SK-N-SH (cell line): ENCODE measurements around the gene MAPK14. TPM values are rescaled to one million over a fixed set of nuclear protein-coding genes. Genes with fewer than 3 reads are reported as not detected.

Experiments
- CTCF ChIA-PET: fragments of 300-600, 350-600 bp; formaldehyde crosslinking; extraction: SDS; loops from one replicate; lab custom pipeline; 2021; lab: Yijun Ruan, JAX
- POLR2A ChIA-PET: fragments of 350-600 bp; sonication (Branson Sonifier 250); formaldehyde crosslinking; extraction: SDS; loops from one replicate; lab custom pipeline; 2020; ENCODE audit warnings: antibody characterized with exemption, inconsistent platforms; lab: Yijun Ruan, JAX
- DNase-seq: peaks from one replicate; pipeline ENCODE4 v3.0.0; 2012
- H2AFZ ChIP-seq: fragments of 200-600 bp; sonication (generic); 2 replicates; pipeline ENCODE4 v1.8.1; 2016; ENCODE audit warnings: antibody characterized with exemption, mild to moderate bottlenecking, low read depth
- H3F3A ChIP-seq: fragments of 200-600 bp; sonication (generic); replicated peaks from 2 replicates; pipeline ENCODE3; 2016; ENCODE audit warnings: antibody characterized with exemption, mild to moderate bottlenecking; ENCODE audit not compliant: insufficient read depth
- H3K27ac ChIP-seq, 2 experiments: fragments of 200-500 bp in 1 of 2; fragments of 200-600 bp in 1 of 2; sonication (Bioruptor generic) in 1 of 2; sonication (generic), shearing (Covaris generic) in 1 of 2; 2 replicates each; pipeline versions ENCODE4 v1.5.1 to v1.6.1; 2014 to 2016; ENCODE audit warnings: low read depth in 2 of 2, inconsistent platforms in 1 of 2, low read length in 1 of 2, mild to moderate bottlenecking in 1 of 2, mixed read lengths in 1 of 2
- H3K27me3 ChIP-seq: fragments of 200-600 bp; sonication (generic), shearing (Covaris generic); 2 replicates; pipeline ENCODE4 v1.6.1; 2016; ENCODE audit warnings: mixed run types; ENCODE audit not compliant: insufficient read depth
- H3K36me3 ChIP-seq, 2 experiments: fragments of 200-500 bp in 1 of 2; fragments of 200-600 bp in 1 of 2; sonication (Bioruptor generic) in 1 of 2; sonication (generic) in 1 of 2; replicated peaks in 1 of 2; 2 replicates each; pipeline versions ENCODE3 to v1.5.1; 2014 to 2016; ENCODE audit warnings: low read length in 1 of 2, mild to moderate bottlenecking in 1 of 2; ENCODE audit not compliant: insufficient read depth in 2 of 2, control insufficient read depth in 1 of 2
- H3K4me1 ChIP-seq, 2 experiments: fragments of 200-500 bp in 1 of 2; fragments of 200-600 bp in 1 of 2; sonication (Bioruptor generic) in 1 of 2; sonication (generic), shearing (Covaris generic) in 1 of 2; 2 replicates each; pipeline versions ENCODE4 v1.5.1 to v1.6.1; 2014 to 2016; ENCODE audit warnings: low read depth in 1 of 2, low read length in 1 of 2, mixed run types in 1 of 2; ENCODE audit not compliant: insufficient read depth in 2 of 2, control insufficient read depth in 1 of 2
- H3K4me2 ChIP-seq: fragments of 200-600 bp; sonication (generic), shearing (Covaris generic); 2 replicates; pipeline ENCODE4 v1.6.1; 2017; ENCODE audit warnings: mixed run types
- H3K4me3 ChIP-seq, 2 experiments: fragments of 200-500 bp in 1 of 2; fragments of 200-600 bp in 1 of 2; sonication (Bioruptor generic) in 1 of 2; sonication (generic), shearing (Covaris generic) in 1 of 2; 2 replicates each; pipeline versions ENCODE4 v1.5.1 to v1.8.1; 2014 to 2016; ENCODE audit warnings: low read depth in 2 of 2, inconsistent platforms in 1 of 2, low read length in 1 of 2, mild to moderate bottlenecking in 1 of 2, mixed read lengths in 1 of 2, moderate library complexity in 1 of 2
- H3K79me2 ChIP-seq: fragments of 200-600 bp; sonication (generic); 2 replicates; pipeline ENCODE4 v1.8.1; 2017; ENCODE audit warnings: mild to moderate bottlenecking; ENCODE audit not compliant: insufficient read depth
- H3K9ac ChIP-seq: fragments of 200-600 bp; sonication (generic); 2 replicates; pipeline ENCODE4 v1.6.1; 2017; ENCODE audit warnings: mixed run types
- H3K9me2 ChIP-seq: fragments of 200-600 bp; sonication (generic); 2 replicates; pipeline ENCODE4 v1.6.1; 2017; ENCODE audit warnings: mixed run types
- H3K9me3 ChIP-seq: fragments of 200-600 bp; sonication (generic); 2 replicates; pipeline ENCODE4 v1.6.1; 2017; ENCODE audit warnings: mixed run types, mild to moderate bottlenecking, moderate library complexity
- H4K20me1 ChIP-seq: fragments of 200-600 bp; sonication (generic); 2 replicates; pipeline ENCODE4 v1.6.1; 2017; ENCODE audit warnings: mild to moderate bottlenecking, mixed run types; ENCODE audit not compliant: insufficient read depth
- CTCF ChIP-seq: fragments of 200-600 bp; sonication (generic); IDR thresholded peaks from 2 replicates; pipeline ENCODE4 v1.6.1; 2017; ENCODE audit warnings: antibody characterized with exemption, mild to moderate bottlenecking, moderate library complexity
- ELF1 ChIP-seq: IDR thresholded peaks from 2 replicates; pipeline ENCODE4 v1.4.0; 2012
- EP300 ChIP-seq, 2 experiments: IDR thresholded peaks; 2 replicates each; pipeline versions ENCODE4 v1.4.0 to v1.6.1; 2012; ENCODE audit warnings: borderline replicate concordance in 1 of 2, low read depth in 1 of 2, low read length in 1 of 2
- FOSL2 ChIP-seq: IDR thresholded peaks from 2 replicates; pipeline ENCODE4 v1.4.0; 2012; ENCODE audit warnings: low read depth, mild to moderate bottlenecking, moderate library complexity, borderline replicate concordance
- GABPA ChIP-seq: IDR thresholded peaks from 2 replicates; pipeline ENCODE4 v1.4.0; 2012; ENCODE audit warnings: low read depth, mild to moderate bottlenecking
- MEF2A ChIP-seq: IDR thresholded peaks from 2 replicates; pipeline ENCODE4 v1.4.0; 2012; ENCODE audit warnings: low read depth, borderline replicate concordance
- MXI1 ChIP-seq: IDR thresholded peaks from 2 replicates; pipeline ENCODE4 v1.6.1; 2012; ENCODE audit warnings: mild to moderate bottlenecking, low read depth, low read length, improper control_type of control experiment
- NFIC ChIP-seq: IDR thresholded peaks from 2 replicates; pipeline ENCODE4 v1.4.0; 2012; ENCODE audit warnings: borderline replicate concordance
- NRF1 ChIP-seq: IDR thresholded peaks from 2 replicates; pipeline ENCODE4 v1.6.1; 2012; ENCODE audit warnings: low read depth, mild to moderate bottlenecking, low read length
- PBX3 ChIP-seq: IDR thresholded peaks from 2 replicates; pipeline ENCODE4; 2012
- POLR2AphosphoS5 ChIP-seq: IDR thresholded peaks from 2 replicates; pipeline ENCODE4 v1.6.1; 2012; ENCODE audit warnings: low read depth, low read length
- RAD21 ChIP-seq: IDR thresholded peaks from 2 replicates; pipeline ENCODE4 v1.6.1; 2012; ENCODE audit warnings: mild to moderate bottlenecking, low read length
- SMC3 ChIP-seq: IDR thresholded peaks from 2 replicates; pipeline ENCODE4 v1.6.1; 2012; ENCODE audit warnings: low read depth, low read length, improper control_type of control experiment
- TAF1 ChIP-seq: IDR thresholded peaks from 2 replicates; pipeline ENCODE4 v1.6.1; 2012; ENCODE audit warnings: low read depth, mild to moderate bottlenecking, low read length, moderate library complexity, borderline replicate concordance
- TEAD4 ChIP-seq: IDR thresholded peaks from 2 replicates; pipeline ENCODE4 v1.4.0; 2012; ENCODE audit warnings: mild to moderate bottlenecking, borderline replicate concordance; ENCODE audit not compliant: insufficient read depth
- USF2 ChIP-seq: fragments of 150-350 bp; IDR thresholded peaks from 2 replicates; pipeline ENCODE4 v1.6.1; 2017; ENCODE audit warnings: antibody characterized with exemption, low read length, low read depth, borderline replicate concordance
- YY1 ChIP-seq: IDR thresholded peaks from 2 replicates; pipeline ENCODE4 v1.4.0; 2012; ENCODE audit warnings: low read depth, mild to moderate bottlenecking
- WGBS: methylation state at CpG from one replicate; pipeline ENCODE4 v1.1.6; 2017; ENCODE audit warnings: low lambda C conversion rate; 5-methylcytosine and 5-hydroxymethylcytosine counted together
- polyA plus RNA-seq, 3 experiments: library from polyadenylated mRNA; depleted of rRNA; stranded (reverse); fragments of >200 nt; gene quantifications; 2 replicates each; pipeline ENCODE4 v1.2.3, GENCODE V29; 2012
- TF ChIP-seq, protein P1 (sequence below): fragments of 150-350 bp; IDR thresholded peaks from 2 replicates; pipeline ENCODE4 v1.6.1; 2016; ENCODE audit warnings: mild to moderate bottlenecking, low read depth, low read length
- TF ChIP-seq, protein P2 (sequence below): IDR thresholded peaks from 2 replicates; pipeline ENCODE4 v1.6.1; 2012; ENCODE audit warnings: mild to moderate bottlenecking, low read depth, low read length, moderate library complexity
- TF ChIP-seq, protein P3 (sequence below): IDR thresholded peaks from 2 replicates; pipeline ENCODE4 v1.4.0; 2012; ENCODE audit warnings: low read depth, borderline replicate concordance

The MAPK14 gene
- polyA plus RNA-seq, 1 of the 3 experiments (the other 2 are of a cell fraction) = 19.8 TPM

- H3K4me1 ChIP-seq = no peaks in the 10 kb centered on the region; a peak in 3 of 4 replicates
- H3K27me3 ChIP-seq = no peaks in the 10 kb centered on the region
- no peaks in the 10 kb centered on the region for H3K9me3 ChIP-seq
- no peak overlapping the region for H3K9ac ChIP-seq
- no peaks in the 10 kb centered on the region for H3K9me2 ChIP-seq
- 93% methylated on average over 3 of the region's 3 CpGs for WGBS
- no peak overlapping the region for H3K27ac ChIP-seq
- DNase-seq = no peak
- no peak overlapping the region for H3K4me2 ChIP-seq
- ChIA-PET CTCF (interaction anchor here (1.7 to 2.5 kb wide), 2 partner anchors 61 to 64 kb away, joined by 6 to 23 read pairs; no protein-coding TSS in a partner anchor), POLR2A (no interaction called here)
- H3F3A ChIP-seq = peaks cover 1% of the 10 kb centered on the region
- no peak overlapping the region for H3K4me3 ChIP-seq
- peaks cover 100% of the 10 kb centered on the region for H3K79me2 ChIP-seq
- H2AFZ ChIP-seq = no peak overlapping the region
- H3K36me3 ChIP-seq = no peaks in the 10 kb centered on the region
- H4K20me1 ChIP-seq = peaks cover 71% of the 10 kb centered on the region
- TF ChIP-seq TAF1 (no peak), MEF2A (no peak), POLR2AphosphoS5 (no peak), FOSL2 (no peak), EP300 (IDR thresholded peaks at IDR 0.05; ENCODE audit: borderline replicate concordance in 1 of 2, low read depth in 1 of 2, low read length in 1 of 2) (no peak), RAD21 (no peak), MXI1 (no peak), CTCF (no peak), USF2 (no peak), TEAD4 (no peak), ELF1 (no peak), SMC3 (no peak), NRF1 (no peak), YY1 (no peak), PBX3 (no peak), NFIC (no peak), GABPA (no peak)
- TF ChIP-seq, protein P1, sequence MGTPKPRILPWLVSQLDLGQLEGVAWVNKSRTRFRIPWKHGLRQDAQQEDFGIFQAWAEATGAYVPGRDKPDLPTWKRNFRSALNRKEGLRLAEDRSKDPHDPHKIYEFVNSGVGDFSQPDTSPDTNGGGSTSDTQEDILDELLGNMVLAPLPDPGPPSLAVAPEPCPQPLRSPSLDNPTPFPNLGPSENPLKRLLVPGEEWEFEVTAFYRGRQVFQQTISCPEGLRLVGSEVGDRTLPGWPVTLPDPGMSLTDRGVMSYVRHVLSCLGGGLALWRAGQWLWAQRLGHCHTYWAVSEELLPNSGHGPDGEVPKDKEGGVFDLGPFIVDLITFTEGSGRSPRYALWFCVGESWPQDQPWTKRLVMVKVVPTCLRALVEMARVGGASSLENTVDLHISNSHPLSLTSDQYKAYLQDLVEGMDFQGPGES = no peak
- TF ChIP-seq, protein P2, sequence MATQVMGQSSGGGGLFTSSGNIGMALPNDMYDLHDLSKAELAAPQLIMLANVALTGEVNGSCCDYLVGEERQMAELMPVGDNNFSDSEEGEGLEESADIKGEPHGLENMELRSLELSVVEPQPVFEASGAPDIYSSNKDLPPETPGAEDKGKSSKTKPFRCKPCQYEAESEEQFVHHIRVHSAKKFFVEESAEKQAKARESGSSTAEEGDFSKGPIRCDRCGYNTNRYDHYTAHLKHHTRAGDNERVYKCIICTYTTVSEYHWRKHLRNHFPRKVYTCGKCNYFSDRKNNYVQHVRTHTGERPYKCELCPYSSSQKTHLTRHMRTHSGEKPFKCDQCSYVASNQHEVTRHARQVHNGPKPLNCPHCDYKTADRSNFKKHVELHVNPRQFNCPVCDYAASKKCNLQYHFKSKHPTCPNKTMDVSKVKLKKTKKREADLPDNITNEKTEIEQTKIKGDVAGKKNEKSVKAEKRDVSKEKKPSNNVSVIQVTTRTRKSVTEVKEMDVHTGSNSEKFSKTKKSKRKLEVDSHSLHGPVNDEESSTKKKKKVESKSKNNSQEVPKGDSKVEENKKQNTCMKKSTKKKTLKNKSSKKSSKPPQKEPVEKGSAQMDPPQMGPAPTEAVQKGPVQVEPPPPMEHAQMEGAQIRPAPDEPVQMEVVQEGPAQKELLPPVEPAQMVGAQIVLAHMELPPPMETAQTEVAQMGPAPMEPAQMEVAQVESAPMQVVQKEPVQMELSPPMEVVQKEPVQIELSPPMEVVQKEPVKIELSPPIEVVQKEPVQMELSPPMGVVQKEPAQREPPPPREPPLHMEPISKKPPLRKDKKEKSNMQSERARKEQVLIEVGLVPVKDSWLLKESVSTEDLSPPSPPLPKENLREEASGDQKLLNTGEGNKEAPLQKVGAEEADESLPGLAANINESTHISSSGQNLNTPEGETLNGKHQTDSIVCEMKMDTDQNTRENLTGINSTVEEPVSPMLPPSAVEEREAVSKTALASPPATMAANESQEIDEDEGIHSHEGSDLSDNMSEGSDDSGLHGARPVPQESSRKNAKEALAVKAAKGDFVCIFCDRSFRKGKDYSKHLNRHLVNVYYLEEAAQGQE = no peak
- TF ChIP-seq, protein P3, sequence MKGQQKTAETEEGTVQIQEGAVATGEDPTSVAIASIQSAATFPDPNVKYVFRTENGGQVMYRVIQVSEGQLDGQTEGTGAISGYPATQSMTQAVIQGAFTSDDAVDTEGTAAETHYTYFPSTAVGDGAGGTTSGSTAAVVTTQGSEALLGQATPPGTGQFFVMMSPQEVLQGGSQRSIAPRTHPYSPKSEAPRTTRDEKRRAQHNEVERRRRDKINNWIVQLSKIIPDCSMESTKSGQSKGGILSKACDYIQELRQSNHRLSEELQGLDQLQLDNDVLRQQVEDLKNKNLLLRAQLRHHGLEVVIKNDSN = no peak
These were observed 6.8 kb downstream of the MAPK14 start for GRCh38 chr6:36034441-36034840.
